ENCODE results near the gene LRRFIP2. TPM values are rescaled to one million over a fixed set of nuclear protein-coding genes. Genes with fewer than 3 reads are reported as not detected.
"Not testable (repeated sequence)": the region's sequence is repeated elsewhere in the genome, so short reads cannot be mapped to it uniquely, and the experiment has no call there.

The LRRFIP2 gene
- total RNA-seq, 1 donor from 2014 or later = 40.0 TPM

GRCh38 chr3:37124435-37124834, 49.9 kb downstream of the LRRFIP2 start:
- TF ChIP-seq CTCF (IDR thresholded peaks at IDR 0.05; ENCODE audit: unreplicated experiment) = no peak
- H3K27ac Mint-ChIP-seq (ENCODE audit: unreplicated experiment) = no peak overlapping the region
- DNase-seq (ENCODE audit: low spot score) = no peak
- H3K4me1 Mint-ChIP-seq (ENCODE audit: unreplicated experiment) = no peaks in the 10 kb centered on the region
- H3K36me3 Mint-ChIP-seq (ENCODE audit: low read depth, unreplicated experiment) = peaks cover 4% of the 10 kb centered on the region
- no peak overlapping the region for H3K4me3 Mint-ChIP-seq (ENCODE audit: unreplicated experiment)
- H3K9me3 Mint-ChIP-seq (ENCODE audit: unreplicated experiment) = no peaks in the 10 kb centered on the region
- no peaks in the 10 kb centered on the region for H3K27me3 Mint-ChIP-seq (ENCODE audit: unreplicated experiment)

GRCh38 chr3:37123292-37123691, 51.1 kb downstream of the LRRFIP2 start:
- TF ChIP-seq CTCF (IDR thresholded peaks at IDR 0.05; ENCODE audit: unreplicated experiment) = no peak
- Mint-ChIP-seq H3K27ac (ENCODE audit: unreplicated experiment) (no peak overlapping the region), H3K9me3 (ENCODE audit: unreplicated experiment) (no peaks in the 10 kb centered on the region), H3K36me3 (ENCODE audit: low read depth, unreplicated experiment) (peaks cover 4% of the 10 kb centered on the region), H3K27me3 (ENCODE audit: unreplicated experiment) (no peaks in the 10 kb centered on the region), H3K4me1 (ENCODE audit: unreplicated experiment) (no peaks in the 10 kb centered on the region), H3K4me3 (ENCODE audit: unreplicated experiment) (no peak overlapping the region)
- no peak for DNase-seq (ENCODE audit: low spot score)

GRCh38 chr3:37122069-37122468, 52.3 kb downstream of the LRRFIP2 start:
- not testable (repeated sequence) for H3K27ac Mint-ChIP-seq (ENCODE audit: unreplicated experiment); H3K4me3 Mint-ChIP-seq (ENCODE audit: unreplicated experiment); H3K9me3 Mint-ChIP-seq (ENCODE audit: unreplicated experiment); DNase-seq (ENCODE audit: low spot score); H3K27me3 Mint-ChIP-seq (ENCODE audit: unreplicated experiment); H3K4me1 Mint-ChIP-seq (ENCODE audit: unreplicated experiment); H3K36me3 Mint-ChIP-seq (ENCODE audit: low read depth, unreplicated experiment)

GRCh38 chr3:37118163-37118562, 56.2 kb downstream of the LRRFIP2 start:
- Mint-ChIP-seq H3K4me3 (ENCODE audit: unreplicated experiment) (no peak overlapping the region), H3K27ac (ENCODE audit: unreplicated experiment) (no peak overlapping the region)

DNA sequence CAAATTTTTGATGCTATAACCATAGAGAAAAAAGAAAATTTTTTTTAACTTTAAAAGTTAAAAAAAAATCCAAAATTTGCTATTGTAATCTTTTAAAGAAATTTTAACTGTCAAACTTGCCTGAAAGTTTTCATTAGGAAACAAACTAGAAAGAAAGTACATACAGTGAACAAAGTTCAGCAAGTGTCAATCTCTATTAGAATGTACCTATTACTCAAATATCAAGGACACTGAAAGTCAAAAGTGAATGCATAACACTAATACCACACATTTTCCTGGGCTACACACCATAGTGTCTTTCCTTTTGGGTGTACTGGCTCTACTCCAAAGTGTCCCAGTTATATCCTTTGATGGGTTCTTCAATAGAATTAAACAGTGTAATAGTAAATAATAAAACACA, 56.8 kb downstream of the LRRFIP2 start:
- H3K9me3 Mint-ChIP-seq (ENCODE audit: unreplicated experiment) = no peaks in the 10 kb centered on the region
- no peak overlapping the region for H3K4me3 Mint-ChIP-seq (ENCODE audit: unreplicated experiment)
- H3K36me3 Mint-ChIP-seq (ENCODE audit: low read depth, unreplicated experiment) = peaks cover 4% of the 10 kb centered on the region
- TF ChIP-seq CTCF (IDR thresholded peaks at IDR 0.05; ENCODE audit: unreplicated experiment) = no peak
- H3K4me1 Mint-ChIP-seq (ENCODE audit: unreplicated experiment) = no peaks in the 10 kb centered on the region
- no peaks in the 10 kb centered on the region for H3K27me3 Mint-ChIP-seq (ENCODE audit: unreplicated experiment)
- DNase-seq (ENCODE audit: low spot score) = no peak
- no peak overlapping the region for H3K27ac Mint-ChIP-seq (ENCODE audit: unreplicated experiment)

More at GRCh38 chr3:37118163-37118562, 56.2 kb downstream of the LRRFIP2 start:
- no peak for TF ChIP-seq CTCF (IDR thresholded peaks at IDR 0.05; ENCODE audit: unreplicated experiment)
- DNase-seq (ENCODE audit: low spot score) = no peak
- no peaks in the 10 kb centered on the region for H3K27me3 Mint-ChIP-seq (ENCODE audit: unreplicated experiment)
- H3K4me1 Mint-ChIP-seq (ENCODE audit: unreplicated experiment) = no peaks in the 10 kb centered on the region
- no peaks in the 10 kb centered on the region for H3K9me3 Mint-ChIP-seq (ENCODE audit: unreplicated experiment)
- peaks cover 4% of the 10 kb centered on the region for H3K36me3 Mint-ChIP-seq (ENCODE audit: low read depth, unreplicated experiment)

- no peak for DNase-seq (ENCODE audit: low spot score)
- Mint-ChIP-seq H3K27me3 (ENCODE audit: unreplicated experiment) (no peaks in the 10 kb centered on the region), H3K27ac (ENCODE audit: unreplicated experiment) (no peak overlapping the region), H3K36me3 (ENCODE audit: low read depth, unreplicated experiment) (peaks cover 4% of the 10 kb centered on the region), H3K9me3 (ENCODE audit: unreplicated experiment) (no peaks in the 10 kb centered on the region), H3K4me1 (ENCODE audit: unreplicated experiment) (peaks cover under 1% of the 10 kb centered on the region), H3K4me3 (ENCODE audit: unreplicated experiment) (no peak overlapping the region)
- TF ChIP-seq CTCF (IDR thresholded peaks at IDR 0.05; ENCODE audit: unreplicated experiment) = no peak
Observed at GRCh38 chr3:37116998-37117397, 57.4 kb downstream of the LRRFIP2 start.
